H9 (cell line): ENCODE results near the gene MYH7. TPM values are rescaled to one million over a fixed set of nuclear protein-coding genes. Genes with fewer than 3 reads are reported as not detected.

Experiments
- DNase-seq: peaks from one replicate; pipeline ENCODE4 v3.0.0-alpha.2; 2017
- H2AFZ ChIP-seq: one replicate; pipeline ENCODE4 v1.6.1; 2013; ENCODE audit warnings: mild to moderate bottlenecking, low read length, control low read depth, moderate library complexity
- H2AK5ac ChIP-seq: 2 replicates; pipeline ENCODE4 v1.6.1; 2013; ENCODE audit warnings: low read length, control low read depth, mixed read lengths; ENCODE audit not compliant: insufficient read length
- H2BK120ac ChIP-seq: one replicate; pipeline ENCODE4 v1.6.1; 2013; ENCODE audit warnings: low read depth, mild to moderate bottlenecking, low read length, control low read depth, inconsistent platforms; ENCODE audit not compliant: poor library complexity, severe bottlenecking
- H2BK12ac ChIP-seq: 2 replicates; pipeline ENCODE4 v1.6.1; 2013; ENCODE audit warnings: low read length, control low read depth, mixed read lengths, low read depth; ENCODE audit not compliant: insufficient read length
- H2BK15ac ChIP-seq: 2 replicates; pipeline ENCODE4 v1.6.1; 2013; ENCODE audit warnings: low read depth, low read length, control low read depth
- H2BK20ac ChIP-seq: one replicate; pipeline ENCODE4 v1.6.1; 2013; ENCODE audit warnings: low read depth, mild to moderate bottlenecking, low read length, control low read depth, inconsistent platforms; ENCODE audit not compliant: poor library complexity, severe bottlenecking
- H2BK5ac ChIP-seq: 2 replicates; pipeline ENCODE4 v1.6.1; 2013; ENCODE audit warnings: low read length, control low read depth, mixed read lengths; ENCODE audit not compliant: insufficient read length
- H3K14ac ChIP-seq: 2 replicates; pipeline ENCODE4 v1.6.1; 2013; ENCODE audit warnings: low read length, control low read depth; ENCODE audit not compliant: insufficient read depth
- H3K18ac ChIP-seq: 2 replicates; pipeline ENCODE4 v1.6.1; 2013; ENCODE audit warnings: low read depth, mild to moderate bottlenecking, mixed read lengths, low read length, control low read depth; ENCODE audit not compliant: insufficient read length
- H3K23ac ChIP-seq: 2 replicates; pipeline ENCODE4 v1.6.1; 2013; ENCODE audit warnings: low read length, control low read depth, mixed read lengths, low read depth; ENCODE audit not compliant: insufficient read length
- H3K23me2 ChIP-seq: 2 replicates; pipeline ENCODE4 v1.6.1; 2013; ENCODE audit warnings: low read depth, mild to moderate bottlenecking, mixed read lengths, low read length, control low read depth; ENCODE audit not compliant: insufficient read length, poor library complexity, severe bottlenecking
- H3K27ac ChIP-seq: 2 replicates; pipeline ENCODE4 v1.5.1; 2013; ENCODE audit warnings: low read length, control low read depth, mixed read lengths, low read depth; ENCODE audit not compliant: insufficient read length
- H3K27me3 ChIP-seq: 2 replicates; pipeline ENCODE4 v1.6.1; 2013; ENCODE audit warnings: low read length, control low read depth, inconsistent platforms; ENCODE audit not compliant: insufficient read depth
- H3K4ac ChIP-seq: 2 replicates; pipeline ENCODE4 v1.6.1; 2013; ENCODE audit warnings: low read depth, mild to moderate bottlenecking, control low read depth, inconsistent platforms, low read length, moderate library complexity
- H3K4me1 ChIP-seq: 2 replicates; pipeline ENCODE4 v1.6.1; 2013; ENCODE audit warnings: low read length, control low read depth, inconsistent platforms; ENCODE audit not compliant: insufficient read depth
- H3K4me2 ChIP-seq: 2 replicates; pipeline ENCODE4 v1.6.1; 2013; ENCODE audit warnings: low read length, control low read depth, mixed read lengths; ENCODE audit not compliant: insufficient read length, insufficient read depth
- H3K56ac ChIP-seq: 2 replicates; pipeline ENCODE4 v1.6.1; 2013; ENCODE audit warnings: low read depth, mild to moderate bottlenecking, mixed read lengths, low read length, control low read depth; ENCODE audit not compliant: insufficient read length
- H3K79me1 ChIP-seq: 2 replicates; pipeline ENCODE4 v1.6.1; 2013; ENCODE audit warnings: low read depth, mild to moderate bottlenecking, moderate library complexity, low read length, control low read depth, inconsistent platforms; ENCODE audit not compliant: insufficient read depth, poor library complexity, severe bottlenecking
- H3K79me2 ChIP-seq: 2 replicates; pipeline ENCODE4 v1.6.1; 2013; ENCODE audit warnings: low read length, control low read depth, inconsistent platforms; ENCODE audit not compliant: insufficient read depth
- H3K9ac ChIP-seq: 2 replicates; pipeline ENCODE4 v1.6.1; 2013; ENCODE audit warnings: low read length, control low read depth, mixed read lengths; ENCODE audit not compliant: insufficient read length; ENCODE audit errors: extremely low read depth
- H3K9me3 ChIP-seq: one replicate; pipeline ENCODE4 v1.6.1; 2013; ENCODE audit warnings: low read depth, low read length, inconsistent platforms; ENCODE audit not compliant: control insufficient read depth
- H3T11ph ChIP-seq: one replicate; pipeline ENCODE4 v1.6.1; 2013; ENCODE audit warnings: mild to moderate bottlenecking, low read length, control low read depth, inconsistent platforms
- H4K20me1 ChIP-seq: one replicate; pipeline ENCODE4 v1.6.1; 2013; ENCODE audit not compliant: control insufficient read depth, insufficient read length, insufficient read depth
- H4K5ac ChIP-seq: 2 replicates; pipeline ENCODE4 v1.6.1; 2013; ENCODE audit warnings: low read depth, mild to moderate bottlenecking, mixed read lengths, low read length, control low read depth; ENCODE audit not compliant: insufficient read length
- H4K8ac ChIP-seq: replicated peaks from 2 replicates; pipeline ENCODE4 v1.6.1; 2013; ENCODE audit warnings: low read length, control low read depth, mixed read lengths, low read depth; ENCODE audit not compliant: insufficient read length
- H4K91ac ChIP-seq: 2 replicates; pipeline ENCODE4 v1.6.1; 2013; ENCODE audit warnings: low read depth, mild to moderate bottlenecking, moderate library complexity, mixed read lengths, low read length, control low read depth; ENCODE audit not compliant: insufficient read length
- H3K27ac Mint-ChIP-seq, 3 experiments: 2 replicates in 2 of 3; 3 replicates in 1 of 3; pipeline ENCODE4 v1.8.0; 2020 to 2021; ENCODE audit warnings: mixed read lengths in 3 of 3, mild to moderate bottlenecking in 1 of 3, moderate library complexity in 1 of 3
- H3K27me3 Mint-ChIP-seq: 2 replicates; pipeline ENCODE4 v1.8.0; 2021; ENCODE audit warnings: low read depth, mild to moderate bottlenecking, moderate library complexity, mixed read lengths
- H3K36me3 Mint-ChIP-seq, 3 experiments: 2 replicates in 2 of 3; 3 replicates in 1 of 3; pipeline ENCODE4 v1.8.0; 2020 to 2021; ENCODE audit warnings: low read depth in 3 of 3, mixed read lengths in 3 of 3; ENCODE audit not compliant: insufficient read depth in 1 of 3
- H3K4me1 Mint-ChIP-seq, 2 experiments: 2 replicates each; pipeline ENCODE4 v1.8.0; 2020; ENCODE audit warnings: mixed read lengths in 2 of 2
- H3K4me3 Mint-ChIP-seq, 2 experiments: 2 replicates in 1 of 2; 3 replicates in 1 of 2; pipeline ENCODE4 v1.8.0; 2020 to 2021; ENCODE audit warnings: mild to moderate bottlenecking in 2 of 2, mixed read lengths in 2 of 2, moderate library complexity in 1 of 2
- H3K9me3 Mint-ChIP-seq, 2 experiments: 2 replicates in 1 of 2; 3 replicates in 1 of 2; pipeline ENCODE4 v1.8.0; 2020; ENCODE audit warnings: mild to moderate bottlenecking in 2 of 2, mixed read lengths in 2 of 2, moderate library complexity in 1 of 2
- WGBS: extraction: QIAGEN DNeasy Blood & Tissue Kit; methylation state at CpG from one replicate; pipeline ENCODE4 v1.1.7; 2013; ENCODE audit warnings: missing lambda C conversion rate, low lambda C conversion rate, mixed read lengths; ENCODE audit not compliant: insufficient read length; ENCODE audit errors: extremely low coverage; 5-methylcytosine and 5-hydroxymethylcytosine counted together
- total RNA-seq: library from RNA; stranded (reverse); gene quantifications from 2 replicates; pipeline ENCODE4 v1.2.1, GENCODE V29; 2021
- TF ChIP-seq, protein P1 (sequence below): fragments of 200-600 bp; sonication (generic); conservative IDR thresholded peaks from 3 replicates; pipeline ENCODE4 v1.8.0; 2021; ENCODE audit warnings: antibody characterized with exemption, mild to moderate bottlenecking

The MYH7 gene
- total RNA-seq, 1 experiment from 2014 or later = not detected

DNA sequence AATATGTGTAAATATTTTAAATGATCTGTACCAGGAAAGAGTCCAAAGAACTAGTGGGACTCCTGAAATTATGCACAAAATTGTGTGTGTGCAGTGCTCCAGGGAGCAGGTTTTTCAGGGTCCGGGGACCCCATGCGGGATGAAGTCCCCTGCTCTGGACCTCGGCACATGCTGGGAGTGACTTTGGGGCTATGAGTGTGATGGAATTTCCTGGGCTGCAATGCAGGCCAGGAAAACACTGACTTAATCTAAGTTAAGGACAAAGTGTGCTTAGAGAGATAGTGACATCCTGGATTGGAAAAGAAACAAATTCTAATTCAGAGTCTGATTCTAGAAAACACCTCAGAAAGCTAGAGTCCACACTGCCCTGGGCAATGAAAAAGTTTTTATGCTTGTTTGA, 21.2 kb downstream of the MYH7 start:
- Histone ChIP-seq H3K27me3 (no peaks in the 10 kb centered on the region), H3K56ac (no peak overlapping the region), H3K23ac (no peak overlapping the region), H2BK12ac (no peak overlapping the region), H3T11ph (no peak overlapping the region), H3K9ac (no peak overlapping the region), H2AFZ (no peak overlapping the region), H3K4me1 (no peaks in the 10 kb centered on the region), H4K5ac (no peak overlapping the region), H3K27ac (no peak overlapping the region), H3K23me2 (no peaks in the 10 kb centered on the region), H4K8ac (no peak overlapping the region), H3K9me3 (no peaks in the 10 kb centered on the region), H3K79me1 (no peaks in the 10 kb centered on the region), H3K4me2 (no peak overlapping the region), H2BK15ac (no peak overlapping the region), H4K91ac (no peak overlapping the region), H2BK20ac (no peak overlapping the region), H3K18ac (no peak overlapping the region), H3K4ac (no peak overlapping the region), H2BK120ac (no peak overlapping the region), H4K20me1 (no peaks in the 10 kb centered on the region), H3K79me2 (no peaks in the 10 kb centered on the region), H2AK5ac (no peak overlapping the region), H2BK5ac (no peak overlapping the region), H3K14ac (no peak overlapping the region)
- Mint-ChIP-seq H3K9me3 (peaks cover 0 to 3% of the 10 kb centered on the region in 2 experiments; a peak in 2 of 5 replicates), H3K36me3 (no peaks in the 10 kb centered on the region), H3K4me3 (no peak overlapping the region), H3K27ac (no peak overlapping the region), H3K4me1 (peaks cover 6 to 11% of the 10 kb centered on the region in 2 experiments; a peak in 3 of 4 replicates), H3K27me3 (peaks cover 36% of the 10 kb centered on the region)
- no peak for DNase-seq
- TF ChIP-seq, protein P1, sequence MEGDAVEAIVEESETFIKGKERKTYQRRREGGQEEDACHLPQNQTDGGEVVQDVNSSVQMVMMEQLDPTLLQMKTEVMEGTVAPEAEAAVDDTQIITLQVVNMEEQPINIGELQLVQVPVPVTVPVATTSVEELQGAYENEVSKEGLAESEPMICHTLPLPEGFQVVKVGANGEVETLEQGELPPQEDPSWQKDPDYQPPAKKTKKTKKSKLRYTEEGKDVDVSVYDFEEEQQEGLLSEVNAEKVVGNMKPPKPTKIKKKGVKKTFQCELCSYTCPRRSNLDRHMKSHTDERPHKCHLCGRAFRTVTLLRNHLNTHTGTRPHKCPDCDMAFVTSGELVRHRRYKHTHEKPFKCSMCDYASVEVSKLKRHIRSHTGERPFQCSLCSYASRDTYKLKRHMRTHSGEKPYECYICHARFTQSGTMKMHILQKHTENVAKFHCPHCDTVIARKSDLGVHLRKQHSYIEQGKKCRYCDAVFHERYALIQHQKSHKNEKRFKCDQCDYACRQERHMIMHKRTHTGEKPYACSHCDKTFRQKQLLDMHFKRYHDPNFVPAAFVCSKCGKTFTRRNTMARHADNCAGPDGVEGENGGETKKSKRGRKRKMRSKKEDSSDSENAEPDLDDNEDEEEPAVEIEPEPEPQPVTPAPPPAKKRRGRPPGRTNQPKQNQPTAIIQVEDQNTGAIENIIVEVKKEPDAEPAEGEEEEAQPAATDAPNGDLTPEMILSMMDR = no peak
- WGBS = no CpG with 5 or more reads among the region's 3 CpGs
